ENCODE measurements around the gene SLC16A7. TPM values are rescaled to one million over a fixed set of nuclear protein-coding genes. Genes with fewer than 3 reads are reported as not detected.

Gene SLC16A7
- total RNA-seq, 1 donor from 2014 or later: 4.3 TPM

DNA sequence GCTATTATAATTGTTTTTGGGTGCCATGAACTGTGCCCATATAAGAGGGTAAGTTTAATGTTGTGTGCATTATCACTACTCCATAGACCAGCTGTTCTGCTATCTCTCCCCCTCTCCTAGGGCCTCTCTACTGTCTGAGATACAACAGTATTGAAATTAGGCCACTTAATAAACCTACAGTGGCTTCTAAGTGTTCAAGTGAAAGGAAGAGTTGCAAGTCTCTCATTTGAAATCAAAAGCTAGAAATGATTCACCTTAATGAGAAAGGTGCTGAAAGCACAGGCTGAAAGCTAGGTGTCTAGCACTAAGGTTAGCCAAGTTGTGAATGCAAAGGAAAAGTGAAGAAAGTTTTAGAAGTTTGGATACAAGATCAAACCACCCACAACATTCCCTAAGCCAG lies 168.0 kb downstream of the SLC16A7 start:
- DNase-seq (ENCODE audit: low spot score in 2 of 2, unreplicated experiment in 2 of 2): no peak
- H3K4me1 Mint-ChIP-seq: peaks cover 10% of the 10 kb centered on the region
- TF ChIP-seq, protein P1, sequence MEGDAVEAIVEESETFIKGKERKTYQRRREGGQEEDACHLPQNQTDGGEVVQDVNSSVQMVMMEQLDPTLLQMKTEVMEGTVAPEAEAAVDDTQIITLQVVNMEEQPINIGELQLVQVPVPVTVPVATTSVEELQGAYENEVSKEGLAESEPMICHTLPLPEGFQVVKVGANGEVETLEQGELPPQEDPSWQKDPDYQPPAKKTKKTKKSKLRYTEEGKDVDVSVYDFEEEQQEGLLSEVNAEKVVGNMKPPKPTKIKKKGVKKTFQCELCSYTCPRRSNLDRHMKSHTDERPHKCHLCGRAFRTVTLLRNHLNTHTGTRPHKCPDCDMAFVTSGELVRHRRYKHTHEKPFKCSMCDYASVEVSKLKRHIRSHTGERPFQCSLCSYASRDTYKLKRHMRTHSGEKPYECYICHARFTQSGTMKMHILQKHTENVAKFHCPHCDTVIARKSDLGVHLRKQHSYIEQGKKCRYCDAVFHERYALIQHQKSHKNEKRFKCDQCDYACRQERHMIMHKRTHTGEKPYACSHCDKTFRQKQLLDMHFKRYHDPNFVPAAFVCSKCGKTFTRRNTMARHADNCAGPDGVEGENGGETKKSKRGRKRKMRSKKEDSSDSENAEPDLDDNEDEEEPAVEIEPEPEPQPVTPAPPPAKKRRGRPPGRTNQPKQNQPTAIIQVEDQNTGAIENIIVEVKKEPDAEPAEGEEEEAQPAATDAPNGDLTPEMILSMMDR (IDR thresholded peaks at IDR 0.05; ENCODE audit: unreplicated experiment): no peak
- H3K27ac Mint-ChIP-seq: no peak overlapping the region
- no peak overlapping the region for H3K4me3 Mint-ChIP-seq
- H3K36me3 Mint-ChIP-seq: peaks cover 3% of the 10 kb centered on the region
- no peaks in the 10 kb centered on the region for H3K27me3 Mint-ChIP-seq (ENCODE audit: low read depth)
- H3K9me3 Mint-ChIP-seq: peaks cover 12% of the 10 kb centered on the region

DNA sequence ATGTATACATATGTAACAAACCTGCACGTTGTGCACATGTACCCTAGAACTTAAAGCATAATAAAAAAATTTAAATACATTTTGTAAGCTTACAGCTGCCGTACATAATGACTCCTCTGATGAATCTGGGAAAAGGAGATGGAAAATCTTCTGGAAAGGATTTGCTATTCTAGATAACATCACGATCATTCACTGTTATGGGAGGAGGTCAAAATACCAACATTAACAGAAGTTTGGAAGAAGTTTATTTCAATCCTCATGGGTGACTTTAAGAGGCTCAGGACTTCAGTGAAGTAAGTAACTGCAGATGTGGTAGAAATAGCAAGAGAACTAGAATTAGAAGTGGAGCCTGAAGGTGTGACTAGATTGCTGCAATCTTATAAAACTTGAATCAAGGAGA lies 172.2 kb downstream of the SLC16A7 start:
- TF ChIP-seq, protein P1 (IDR thresholded peaks at IDR 0.05; ENCODE audit: unreplicated experiment): no peak
- peaks cover 3% of the 10 kb centered on the region for H3K36me3 Mint-ChIP-seq
- H3K27ac Mint-ChIP-seq: no peak overlapping the region
- no peaks in the 10 kb centered on the region for H3K4me1 Mint-ChIP-seq
- no peak overlapping the region for H3K4me3 Mint-ChIP-seq
- H3K9me3 Mint-ChIP-seq: peaks cover 12% of the 10 kb centered on the region
- DNase-seq (ENCODE audit: low spot score in 2 of 2, unreplicated experiment in 2 of 2): no peak
- no peaks in the 10 kb centered on the region for H3K27me3 Mint-ChIP-seq (ENCODE audit: low read depth)

DNA sequence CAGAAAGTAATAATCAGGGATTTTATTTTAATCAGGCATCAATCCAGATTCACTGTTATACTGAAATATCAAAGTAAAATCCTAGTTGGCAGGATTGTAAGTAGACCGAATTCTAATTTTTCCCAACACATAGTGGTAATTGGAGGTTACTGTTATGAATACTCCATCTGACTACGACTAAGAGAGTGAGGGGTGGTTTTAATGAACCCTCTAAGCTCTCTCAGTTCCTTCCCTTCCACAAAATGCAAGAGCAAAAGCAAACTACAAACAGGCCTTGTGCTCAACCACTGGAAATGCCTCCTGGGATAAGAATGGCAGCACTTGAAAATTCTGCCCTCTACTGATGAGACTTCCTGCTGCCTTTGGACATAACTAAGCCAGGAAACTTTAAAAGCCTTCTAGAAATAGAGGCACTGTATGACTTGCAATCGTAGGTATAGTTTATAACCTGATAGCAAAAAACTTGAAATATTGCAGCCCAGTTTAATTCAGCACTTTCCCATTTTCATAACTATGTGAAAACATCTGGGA lies 184.8 kb downstream of the SLC16A7 start:
- H3K9me3 Mint-ChIP-seq: no peaks in the 10 kb centered on the region
- H3K36me3 Mint-ChIP-seq: no peaks in the 10 kb centered on the region
- DNase-seq (ENCODE audit: low spot score in 2 of 2, unreplicated experiment in 2 of 2): no peak
- H3K27ac Mint-ChIP-seq: no peak overlapping the region
- TF ChIP-seq, protein P1 (IDR thresholded peaks at IDR 0.05; ENCODE audit: unreplicated experiment): no peak
- no peaks in the 10 kb centered on the region for H3K4me1 Mint-ChIP-seq
- H3K27me3 Mint-ChIP-seq (ENCODE audit: low read depth): no peaks in the 10 kb centered on the region
- H3K4me3 Mint-ChIP-seq: no peak overlapping the region

DNA sequence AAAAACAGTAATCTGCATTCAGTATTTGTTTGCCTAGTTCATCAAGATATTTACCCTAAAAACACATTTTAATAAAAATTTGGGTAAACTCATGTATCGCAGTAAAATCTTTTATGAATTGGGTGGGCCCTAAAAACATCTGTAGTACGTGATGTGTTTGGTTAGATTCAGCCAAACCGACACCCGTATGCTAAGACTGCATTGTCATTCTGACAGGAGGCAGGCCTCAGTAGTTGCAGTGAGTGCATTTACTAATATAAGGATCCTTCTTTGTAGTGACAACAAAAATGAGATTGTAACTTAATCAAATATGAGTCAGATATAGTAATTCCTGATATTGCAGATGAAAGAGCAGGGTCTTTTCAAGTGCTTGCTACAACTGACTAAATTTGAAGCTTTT lies 191.8 kb downstream of the SLC16A7 start:
- Mint-ChIP-seq H3K27me3 (ENCODE audit: low read depth) (no peaks in the 10 kb centered on the region), H3K4me1 (peaks cover 5% of the 10 kb centered on the region), H3K4me3 (no peak overlapping the region), H3K27ac (no peak overlapping the region), H3K36me3 (no peaks in the 10 kb centered on the region), H3K9me3 (peaks cover 4% of the 10 kb centered on the region)
- TF ChIP-seq, protein P1 (IDR thresholded peaks at IDR 0.05; ENCODE audit: unreplicated experiment): no peak
- no peak for DNase-seq (ENCODE audit: low spot score in 2 of 2, unreplicated experiment in 2 of 2)

DNA sequence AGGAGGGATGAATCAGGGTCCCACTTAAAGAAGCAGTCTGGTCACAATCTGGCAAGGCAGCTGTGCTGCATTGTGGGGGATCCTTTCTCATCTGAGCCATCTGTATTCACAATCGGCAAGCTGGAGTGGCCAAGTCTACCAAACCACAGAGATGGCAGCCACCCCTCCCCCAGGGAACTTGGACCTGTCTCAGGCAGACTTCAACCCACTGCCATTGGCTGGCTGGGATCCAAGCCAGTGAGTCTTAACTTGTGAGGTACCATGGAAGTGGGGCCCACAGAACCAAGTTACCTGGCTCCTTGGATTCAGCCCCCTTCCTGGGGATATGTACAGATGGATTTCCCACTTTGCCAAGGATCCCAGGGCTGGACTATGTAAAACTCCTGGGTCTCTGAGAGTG lies 196.8 kb downstream of the SLC16A7 start:
- Mint-ChIP-seq H3K27ac (no peak overlapping the region), H3K4me1 (peaks cover 1% of the 10 kb centered on the region), H3K27me3 (ENCODE audit: low read depth) (no peaks in the 10 kb centered on the region), H3K4me3 (no peak overlapping the region), H3K36me3 (no peaks in the 10 kb centered on the region), H3K9me3 (peaks cover 35% of the 10 kb centered on the region)
- DNase-seq (ENCODE audit: low spot score in 2 of 2, unreplicated experiment in 2 of 2): no peak
- TF ChIP-seq, protein P1 (IDR thresholded peaks at IDR 0.05; ENCODE audit: unreplicated experiment): no peak

DNA sequence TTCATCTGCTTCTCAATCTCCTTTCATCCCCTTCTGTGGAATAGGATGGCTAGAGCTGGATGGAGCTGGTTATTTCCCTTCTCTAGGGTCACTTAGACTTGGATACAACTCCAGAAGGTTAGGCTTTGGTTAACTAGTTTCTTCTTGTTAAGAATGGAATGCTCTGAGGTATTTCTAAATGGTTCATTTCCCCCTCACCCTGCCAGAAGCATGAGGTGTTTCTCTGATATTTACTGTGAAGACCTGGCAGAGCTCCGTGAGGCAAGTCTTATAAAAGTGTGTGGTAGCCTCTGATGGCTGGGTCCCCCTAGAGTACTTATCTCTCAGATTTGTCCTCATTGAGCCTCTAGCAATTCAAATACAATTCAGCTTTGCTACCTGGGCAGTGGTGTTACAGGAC lies 207.9 kb downstream of the SLC16A7 start:
- H3K27me3 Mint-ChIP-seq (ENCODE audit: low read depth): no peaks in the 10 kb centered on the region

More for the DNA sequence above, 207.9 kb downstream of the SLC16A7 start:
- Mint-ChIP-seq H3K9me3 (peaks cover 31% of the 10 kb centered on the region), H3K36me3 (no peaks in the 10 kb centered on the region), H3K27ac (peak overlapping the region; percentile 52), H3K4me1 (peaks cover 6% of the 10 kb centered on the region), H3K4me3 (no peak overlapping the region)
- no peak for DNase-seq (ENCODE audit: low spot score in 2 of 2, unreplicated experiment in 2 of 2)
- TF ChIP-seq, protein P1 (IDR thresholded peaks at IDR 0.05; ENCODE audit: unreplicated experiment): no peak

Data from mesothelial cell of epicardium (in vitro differentiated cells).